Tibial artery (tissue), 4 donors: ENCODE measurements around the gene TAF4.

Experiments used
- DNase-seq, 2 donors: peaks; one replicate each; pipeline ENCODE4 v3.0.0-alpha.2; 2019
- H3K27ac ChIP-seq, 2 donors: fragments of 200-600 bp; sonication (generic) in 1 of 2; 1 replicate in 1 of 2; 2 replicates in 1 of 2; pipeline ENCODE4 v1.5.1; 2018 to 2019; ENCODE audit warnings: mild to moderate bottlenecking in 1 of 2
- H3K27me3 ChIP-seq, 2 donors: fragments of 200-600 bp; sonication (generic) in 1 of 2; one replicate each; pipeline versions ENCODE4 v1.5.1 to v1.6.0; 2016 to 2019
- H3K36me3 ChIP-seq, 3 donors: fragments of 200-600 bp; sonication (generic) in 2 of 3; one replicate each; pipeline ENCODE4 v1.5.1; 2016 to 2019; ENCODE audit warnings: mild to moderate bottlenecking in 2 of 3
- H3K4me1 ChIP-seq, 4 donors: fragments of 200-600 bp; sonication (generic) in 2 of 4; 1 replicate in 3 of 4; 2 replicates in 1 of 4; pipeline ENCODE4 v1.5.1; 2016 to 2019
- H3K4me3 ChIP-seq, 2 donors: fragments of 200-600 bp; sonication (generic) in 1 of 2; 1 replicate in 1 of 2; 2 replicates in 1 of 2; pipeline ENCODE4 v1.5.1; 2018 to 2019; ENCODE audit warnings: mild to moderate bottlenecking in 2 of 2
- H3K9me3 ChIP-seq, 3 donors: fragments of 200-600 bp; sonication (generic) in 1 of 3; one replicate each; pipeline ENCODE4 v1.5.1; 2016 to 2019
- CTCF ChIP-seq, 2 experiments: fragments of 200-600 bp in 1 of 2; fragments of 450-650 bp in 1 of 2; IDR thresholded peaks; one replicate each; pipeline ENCODE4 v1.5.1; 2017 to 2019; ENCODE audit warnings: antibody characterized with exemption in 2 of 2, mild to moderate bottlenecking in 1 of 2, moderate library complexity in 1 of 2
- intact Hi-C: fragments of 100-400 bp; cut with DNase I; formaldehyde crosslinking; loops from one replicate; pipeline ENCODE4 v1.15.0; 2023; ENCODE audit warnings: low total_unique reads

Gene TAF4

GRCh38 chr20:61976644-61977418 is 88.8 kb downstream of the TAF4 start:
- Histone ChIP-seq H3K4me1 (no peaks in the 10 kb centered on the region), H3K9me3 (no peaks in the 10 kb centered on the region), H3K4me3 (no peak overlapping the region), H3K27me3 (no peaks in the 10 kb centered on the region), H3K36me3 (peaks cover 48 to 69% (median 58%) of the 10 kb centered on the region in 3 donors), H3K27ac (no peak overlapping the region)
- TF ChIP-seq CTCF (IDR thresholded peaks at IDR 0.05), result no peak
- intact Hi-C loops, result no loop called here
- DNase-seq, result no peak

GRCh38 chr20:61976263-61976643 is 89.4 kb downstream of the TAF4 start:
- no peaks in the 10 kb centered on the region for H3K9me3 ChIP-seq
- H3K4me1 ChIP-seq, result no peaks in the 10 kb centered on the region
- DNase-seq, result no peak
- H3K27me3 ChIP-seq, result no peaks in the 10 kb centered on the region
- peaks cover 51 to 69% (median 58%) of the 10 kb centered on the region in 3 donors for H3K36me3 ChIP-seq
- intact Hi-C loops, result no loop called here
- H3K27ac ChIP-seq, result no peak overlapping the region
- no peak overlapping the region for H3K4me3 ChIP-seq
- TF ChIP-seq CTCF (IDR thresholded peaks at IDR 0.05), result no peak

- intact Hi-C loops, result no loop called here
- Histone ChIP-seq H3K27ac (no peak overlapping the region), H3K4me3 (no peak overlapping the region), H3K27me3 (no peaks in the 10 kb centered on the region), H3K4me1 (no peaks in the 10 kb centered on the region), H3K9me3 (no peaks in the 10 kb centered on the region), H3K36me3 (peaks cover 51 to 66% (median 58%) of the 10 kb centered on the region in 3 donors)
- DNase-seq, result no peak
- TF ChIP-seq CTCF (IDR thresholded peaks at IDR 0.05), result no peak
Observed at GRCh38 chr20:61975407-61976129, 90.1 kb downstream of the TAF4 start.

- Histone ChIP-seq H3K27ac (no peak overlapping the region), H3K4me3 (no peak overlapping the region), H3K27me3 (no peaks in the 10 kb centered on the region), H3K4me1 (no peaks in the 10 kb centered on the region), H3K36me3 (peaks cover 50 to 54% (median 51%) of the 10 kb centered on the region in 3 donors), H3K9me3 (no peaks in the 10 kb centered on the region)
- no peak for TF ChIP-seq CTCF (IDR thresholded peaks at IDR 0.05)
- intact Hi-C loops, result no loop called here
- DNase-seq, result no peak
Observed at GRCh38 chr20:61974357-61974665, 91.4 kb downstream of the TAF4 start.

GRCh38 chr20:61973515-61974356 is 91.9 kb downstream of the TAF4 start:
- H3K27me3 ChIP-seq, result no peaks in the 10 kb centered on the region
- no peak overlapping the region for H3K4me3 ChIP-seq
- intact Hi-C loops, result no loop called here
- H3K36me3 ChIP-seq, result peaks cover 49 to 51% (median 50%) of the 10 kb centered on the region in 3 donors
- H3K4me1 ChIP-seq, result no peaks in the 10 kb centered on the region
- no peaks in the 10 kb centered on the region for H3K9me3 ChIP-seq
- no peak for TF ChIP-seq CTCF (IDR thresholded peaks at IDR 0.05)
- no peak overlapping the region for H3K27ac ChIP-seq
- no peak for DNase-seq
